H7 (cell line): ENCODE data around the gene BCL2. TPM values are rescaled to one million over a fixed set of nuclear protein-coding genes. Genes with fewer than 3 reads are reported as not detected.

Experiments
- DNase-seq: peaks from one replicate; pipeline ENCODE4 v3.0.0; 2012
- H3K27me3 ChIP-seq: 2 replicates; pipeline ENCODE4 v1.6.0; 2011; ENCODE audit warnings: mild to moderate bottlenecking, low read length; ENCODE audit not compliant: control insufficient read depth, insufficient read depth
- H3K36me3 ChIP-seq: replicated peaks from 2 replicates; pipeline ENCODE4 v1.5.1; 2011; ENCODE audit warnings: low read length; ENCODE audit not compliant: control insufficient read depth, insufficient read depth
- H3K4me3 ChIP-seq: 2 replicates; pipeline ENCODE4 v1.5.1; 2011; ENCODE audit warnings: low read depth, mild to moderate bottlenecking, control low read depth, low read length, moderate library complexity; ENCODE audit not compliant: insufficient read depth
- total RNA-seq: library from RNA; depleted of rRNA; stranded (reverse); fragments of >200 nt; shearing (Covaris generic); gene quantifications from 2 replicates; pipeline ENCODE4 v1.2.3, GENCODE V29; 2014

BCL2 gene
- total RNA-seq, 1 experiment from 2014 or later, result 1.8 TPM

DNA sequence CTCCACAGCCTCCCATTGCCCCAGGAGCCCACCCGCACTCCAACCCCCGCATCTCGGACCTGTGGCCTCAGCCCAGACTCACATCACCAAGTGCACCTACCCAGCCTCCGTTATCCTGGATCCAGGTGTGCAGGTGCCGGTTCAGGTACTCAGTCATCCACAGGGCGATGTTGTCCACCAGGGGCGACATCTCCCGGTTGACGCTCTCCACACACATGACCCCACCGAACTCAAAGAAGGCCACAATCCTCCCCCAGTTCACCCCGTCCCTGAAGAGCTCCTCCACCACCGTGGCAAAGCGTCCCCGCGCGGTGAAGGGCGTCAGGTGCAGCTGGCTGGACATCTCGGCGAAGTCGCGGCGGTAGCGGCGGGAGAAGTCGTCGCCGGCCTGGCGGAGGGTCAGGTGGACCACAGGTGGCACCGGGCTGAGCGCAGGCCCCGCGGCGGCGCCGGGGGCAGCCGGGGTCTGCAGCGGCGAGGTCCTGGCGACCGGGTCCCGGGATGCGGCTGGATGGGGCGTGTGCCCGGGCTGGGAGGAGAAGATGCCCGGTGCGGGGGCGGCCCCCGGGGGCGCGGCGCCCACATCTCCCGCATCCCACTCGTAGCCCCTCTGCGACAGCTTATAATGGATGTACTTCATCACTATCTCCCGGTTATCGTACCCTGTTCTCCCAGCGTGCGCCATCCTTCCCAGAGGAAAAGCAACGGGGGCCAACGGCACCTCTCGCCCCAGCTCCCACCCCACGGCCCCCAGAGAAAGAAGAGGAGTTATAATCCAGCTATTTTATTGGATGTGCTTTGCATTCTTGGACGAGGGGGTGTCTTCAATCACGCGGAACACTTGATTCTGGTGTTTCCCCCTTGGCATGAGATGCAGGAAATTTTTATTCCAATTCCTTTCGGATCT, 1.3 kb downstream of the BCL2 start:
- no peaks in the 10 kb centered on the region for H3K36me3 ChIP-seq
- H3K27me3 ChIP-seq, result peaks cover 28% of the 10 kb centered on the region
- DNase-seq, result peak; percentile 86
- H3K4me3 ChIP-seq, result peak overlapping the region; percentile 22; the same call in 1 of the 2 replicates

- H3K27me3 ChIP-seq, result peaks cover 28% of the 10 kb centered on the region
- H3K4me3 ChIP-seq, result no peak overlapping the region
- H3K36me3 ChIP-seq, result no peaks in the 10 kb centered on the region
- no peak for DNase-seq
These were observed 2.0 kb downstream of the BCL2 start for GRCh38 chr18:63317556-63317946.

DNA sequence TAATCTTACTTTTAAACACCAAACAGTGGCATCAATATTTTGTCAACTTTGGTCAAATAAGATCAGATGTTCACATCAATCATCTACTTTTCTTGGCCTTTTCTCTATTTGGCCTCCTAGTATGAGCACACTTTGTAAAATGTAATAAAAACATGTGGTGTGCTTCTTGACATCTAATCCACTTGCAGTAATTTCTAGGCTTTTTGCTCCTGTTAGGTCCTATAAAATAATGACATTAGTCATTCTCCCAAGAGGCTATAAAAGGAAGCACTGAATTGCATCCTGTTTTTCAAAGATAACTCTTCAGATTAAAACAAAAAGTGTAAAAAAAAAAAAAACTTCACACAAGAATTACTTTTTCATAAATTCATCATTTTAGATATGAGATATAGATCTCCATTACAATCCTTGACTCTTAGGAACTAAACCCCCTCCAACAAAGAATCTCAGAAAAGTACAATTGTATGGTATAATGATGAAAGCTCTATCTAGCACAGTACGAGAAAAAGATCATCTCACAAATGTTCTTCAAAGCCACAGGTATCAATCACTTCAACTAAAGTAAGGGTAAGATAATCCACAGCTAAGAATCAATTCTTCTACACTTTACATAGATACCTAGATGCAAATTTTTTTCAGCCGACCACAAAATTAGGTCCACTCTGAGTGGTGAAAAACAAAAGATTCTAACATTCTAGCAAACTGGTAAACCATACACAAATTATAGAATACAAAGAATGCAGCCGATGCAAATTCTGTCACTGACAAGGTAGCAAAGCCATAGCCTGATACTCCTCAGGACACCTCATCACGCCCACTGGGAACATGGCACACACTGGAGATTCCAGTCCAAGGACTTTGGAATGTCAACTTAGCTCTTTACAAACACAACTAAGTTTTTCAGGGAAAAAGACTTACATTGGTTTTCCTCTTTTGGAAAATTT, 2.7 kb downstream of the BCL2 start:
- peaks cover 28% of the 10 kb centered on the region for H3K27me3 ChIP-seq
- H3K4me3 ChIP-seq, result no peak overlapping the region
- no peaks in the 10 kb centered on the region for H3K36me3 ChIP-seq
- no peak for DNase-seq

- Histone ChIP-seq H3K36me3 (no peaks in the 10 kb centered on the region), H3K27me3 (peaks cover 27% of the 10 kb centered on the region), H3K4me3 (no peak overlapping the region)
- DNase-seq, result no peak
These were observed 3.7 kb downstream of the BCL2 start for GRCh38 chr18:63315876-63316275.

DNA sequence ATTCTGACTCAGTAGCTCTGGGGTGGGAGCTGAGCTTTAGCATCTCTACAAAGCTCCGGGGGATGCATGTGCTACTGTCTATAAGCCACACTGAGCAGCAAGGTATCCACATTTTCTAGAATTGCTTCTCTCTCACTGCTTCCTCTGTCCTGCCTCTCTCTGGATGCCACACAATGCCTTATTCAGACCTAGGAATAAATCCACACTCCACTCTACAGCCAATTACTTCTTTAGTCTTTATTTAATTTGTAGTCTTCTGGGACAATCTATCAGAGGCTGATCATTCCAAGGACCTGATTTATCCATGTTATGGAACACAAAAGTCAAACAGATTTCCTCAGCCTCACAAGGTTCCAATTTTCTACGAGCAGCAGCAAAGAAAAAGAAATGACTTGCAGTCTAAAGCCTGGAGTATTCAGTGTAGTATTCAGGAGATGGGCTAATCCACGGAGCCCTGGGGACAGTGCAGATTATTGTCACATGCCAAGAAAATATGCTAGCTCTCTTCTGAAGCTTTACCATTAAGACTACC, 4.4 kb downstream of the BCL2 start:
- no peak overlapping the region for H3K4me3 ChIP-seq
- H3K27me3 ChIP-seq, result peaks cover 23% of the 10 kb centered on the region
- H3K36me3 ChIP-seq, result no peaks in the 10 kb centered on the region
- no peak for DNase-seq

DNA sequence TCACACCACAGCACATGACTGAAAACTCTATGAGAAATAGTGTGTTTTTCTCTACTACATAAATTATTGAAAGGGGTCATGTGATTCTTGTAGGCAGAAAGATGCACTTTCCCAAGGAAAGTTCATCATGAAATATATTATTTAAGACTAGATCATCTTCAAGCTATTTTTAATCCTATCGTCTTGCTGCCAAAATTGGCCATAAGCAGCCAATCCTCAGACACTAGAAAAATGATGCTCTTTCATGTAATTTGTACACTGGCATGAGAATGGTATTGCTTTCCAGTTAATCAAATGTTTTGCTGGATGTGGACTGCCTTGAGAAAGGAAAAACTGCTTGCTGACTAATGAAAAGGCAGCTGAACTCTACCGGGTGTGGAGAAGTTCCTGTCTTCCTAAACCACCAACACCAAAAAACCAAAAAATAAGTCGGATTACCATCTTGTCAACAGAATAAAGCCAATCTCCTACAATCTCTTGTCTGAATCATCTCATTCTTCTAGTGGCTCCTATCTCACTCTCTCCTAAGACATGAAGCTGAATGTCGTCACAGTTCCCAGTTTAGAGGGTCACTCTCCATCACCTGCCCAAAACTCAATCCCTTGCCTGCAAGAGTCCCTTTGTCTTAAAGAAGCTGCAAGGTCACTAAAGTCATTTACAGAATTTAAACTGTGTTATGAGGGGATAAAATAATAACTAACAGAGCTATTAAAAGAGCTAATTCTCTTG, 5.3 kb downstream of the BCL2 start:
- Histone ChIP-seq H3K4me3 (no peak overlapping the region), H3K27me3 (peaks cover 19% of the 10 kb centered on the region), H3K36me3 (no peaks in the 10 kb centered on the region)
- DNase-seq, result no peak

DNA sequence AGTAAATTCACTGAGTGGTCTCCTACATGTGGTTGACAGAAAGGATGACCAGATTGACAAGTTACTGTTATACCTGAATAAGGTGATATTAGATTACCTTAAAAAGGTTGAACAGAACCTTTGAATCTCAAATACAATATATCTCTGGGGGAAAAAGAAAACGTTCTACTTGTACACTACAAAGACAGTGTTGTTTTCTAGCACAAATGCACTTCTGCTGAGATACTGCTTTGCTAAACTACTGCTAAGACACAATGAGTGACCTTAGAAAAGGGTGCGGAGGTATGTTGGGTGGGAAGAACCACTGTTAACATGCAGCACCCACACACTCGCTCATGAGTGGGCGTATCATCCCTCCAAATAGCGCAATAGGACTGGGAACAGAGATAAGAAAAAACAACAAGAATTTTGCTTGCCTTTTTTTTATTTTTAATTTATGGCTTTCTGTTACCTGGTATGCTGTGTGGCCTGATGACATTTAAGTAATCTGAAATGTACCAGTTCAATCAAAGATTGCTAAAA, 6.1 kb downstream of the BCL2 start:
- no peak for DNase-seq
- Histone ChIP-seq H3K27me3 (peaks cover 12% of the 10 kb centered on the region), H3K36me3 (no peaks in the 10 kb centered on the region), H3K4me3 (no peak overlapping the region)

DNA sequence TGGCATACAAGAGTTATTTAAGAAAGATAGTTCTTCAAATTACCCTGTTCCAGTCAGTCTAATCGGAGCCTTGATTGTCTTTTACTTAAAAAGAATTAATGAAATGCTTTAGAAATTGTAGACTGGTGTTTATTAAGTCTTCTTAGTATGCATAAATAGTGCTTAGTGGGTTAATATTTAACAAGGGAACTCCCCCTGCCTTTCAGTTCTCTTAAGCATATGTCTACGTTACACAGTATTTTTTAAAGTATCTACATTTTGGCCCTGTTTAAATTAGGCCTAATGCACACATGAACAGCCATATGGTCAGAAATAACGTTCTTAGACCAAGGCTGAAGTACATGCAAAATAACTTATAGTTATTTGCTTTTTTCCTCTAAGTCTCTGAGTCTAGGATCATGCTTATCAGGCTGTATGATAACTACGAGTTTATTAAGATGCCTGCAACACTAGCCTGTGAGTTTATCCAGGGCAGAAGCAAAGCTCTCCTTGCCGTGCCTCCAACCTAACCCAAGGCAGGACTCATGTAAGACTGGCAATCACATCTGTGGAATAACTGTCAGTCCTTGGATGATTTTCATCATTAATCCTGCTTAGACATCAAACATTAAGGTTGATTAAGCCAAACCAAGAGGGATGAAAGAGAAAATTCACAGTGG, 6.7 kb downstream of the BCL2 start:
- Histone ChIP-seq H3K4me3 (no peak overlapping the region), H3K27me3 (peaks cover 6% of the 10 kb centered on the region)
- DNase-seq, result no peak

GRCh38 chr18:63312019-63312409, 7.6 kb downstream of the BCL2 start:
- no peak for DNase-seq
- no peak overlapping the region for H3K4me3 ChIP-seq
- no peaks in the 10 kb centered on the region; the same call in 1 of the 2 replicates for H3K27me3 ChIP-seq

More for the DNA sequence above, 6.7 kb downstream of the BCL2 start:
- no peaks in the 10 kb centered on the region for H3K36me3 ChIP-seq

DNA sequence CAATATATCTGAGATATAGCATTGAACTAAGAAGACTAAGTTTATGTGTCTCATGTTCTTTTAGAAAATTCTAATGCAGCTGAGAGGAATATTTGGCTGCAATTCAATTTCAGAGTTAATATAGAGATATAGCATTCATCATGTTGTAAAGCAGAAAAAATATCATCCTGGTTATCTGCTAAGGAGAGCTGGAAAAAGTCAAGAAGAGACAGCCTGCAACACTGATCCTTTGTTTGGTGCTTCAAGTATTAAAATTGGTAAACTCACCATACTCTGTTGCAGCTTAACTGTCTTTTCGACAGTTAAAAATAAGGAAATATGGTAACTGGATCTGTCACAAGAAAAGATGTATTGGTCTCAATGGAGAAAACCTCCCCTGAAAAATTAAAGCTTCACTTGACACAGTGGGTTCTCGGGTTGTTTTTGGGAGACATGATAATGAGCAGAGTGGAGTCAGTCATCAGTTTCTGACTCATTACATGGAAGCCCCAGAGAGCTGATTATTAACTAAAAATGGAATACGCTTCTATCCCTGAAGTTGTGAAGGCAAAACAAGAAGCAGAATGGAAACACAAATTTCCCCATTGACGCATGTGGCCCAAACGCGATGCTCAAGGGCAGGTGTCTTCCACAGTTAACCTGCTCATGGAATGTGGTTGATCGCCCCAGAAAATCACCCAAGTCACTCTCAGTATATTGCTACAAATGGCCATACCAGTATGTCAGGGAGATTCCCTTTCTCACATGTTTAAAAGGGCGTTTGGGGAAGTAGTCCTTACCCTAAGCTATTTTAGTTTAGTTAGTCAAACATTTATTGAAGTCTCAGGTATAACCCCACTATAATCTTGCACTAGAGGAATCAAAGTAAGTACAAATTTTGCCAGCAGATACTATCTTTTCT, 8.2 kb downstream of the BCL2 start:
- DNase-seq, result no peak
- Histone ChIP-seq H3K4me3 (no peak overlapping the region), H3K27me3 (no peaks in the 10 kb centered on the region; the same call in 1 of the 2 replicates), H3K36me3 (no peaks in the 10 kb centered on the region)

More at GRCh38 chr18:63312019-63312409, 7.6 kb downstream of the BCL2 start:
- H3K36me3 ChIP-seq, result no peaks in the 10 kb centered on the region

DNA sequence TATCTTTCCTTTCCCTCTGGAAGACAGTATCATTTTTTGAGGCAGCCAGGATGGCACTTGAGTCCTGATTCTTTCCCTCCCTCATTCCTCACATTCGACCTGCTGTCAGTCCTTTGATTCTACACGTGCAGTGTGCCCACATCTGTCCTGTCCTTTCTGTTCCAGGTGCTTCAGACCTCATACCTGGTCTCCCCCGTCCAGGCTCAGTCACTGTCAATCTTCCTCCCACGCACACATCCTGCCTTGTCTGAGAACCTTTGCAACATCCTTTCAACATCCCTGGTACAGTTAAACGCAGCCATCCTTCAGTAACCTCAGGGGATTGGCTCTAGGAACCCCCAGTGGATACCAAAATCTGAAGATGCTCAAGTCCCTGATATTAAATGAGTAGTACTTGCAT, 10.1 kb downstream of the BCL2 start:
- no peak overlapping the region for H3K4me3 ChIP-seq
- H3K36me3 ChIP-seq, result no peaks in the 10 kb centered on the region
- H3K27me3 ChIP-seq, result no peaks in the 10 kb centered on the region
- no peak for DNase-seq

GRCh38 chr18:63307551-63308200, 11.9 kb downstream of the BCL2 start:
- no peak for DNase-seq
- no peaks in the 10 kb centered on the region for H3K36me3 ChIP-seq
- no peak overlapping the region for H3K4me3 ChIP-seq
- H3K27me3 ChIP-seq, result no peaks in the 10 kb centered on the region
